SJCRH30 (cell line): ENCODE measurements around the gene DCDC2. TPM values are rescaled to one million over a fixed set of nuclear protein-coding genes. Genes with fewer than 3 reads are reported as not detected.
A peak's percentile ranks its signal among the peaks of the same experiment; 100 is the strongest.
"Not testable (repeated sequence)": the region's sequence is repeated elsewhere in the genome, so short reads cannot be mapped to it uniquely, and the experiment has no call there.

ENCODE experiments used
- DNase-seq, 2 experiments: peaks; one replicate each; pipeline ENCODE4 v3.0.0-alpha.2; 2015 to 2020
- H3K27ac ChIP-seq: fragments of 250-450 bp; sonication (Bioruptor Pico); 2 replicates; pipeline ENCODE4 v1.5.1; 2020; ENCODE audit warnings: mild to moderate bottlenecking, moderate library complexity
- H3K27me3 ChIP-seq: fragments of 250-450 bp; sonication (Bioruptor Pico); 2 replicates; pipeline ENCODE4 v1.5.1; 2020; ENCODE audit warnings: mild to moderate bottlenecking, moderate library complexity
- H3K36me3 ChIP-seq: fragments of 250-450 bp; sonication (Bioruptor Pico); 2 replicates; pipeline ENCODE4 v1.5.1; 2020; ENCODE audit warnings: mild to moderate bottlenecking, moderate library complexity
- H3K4me1 ChIP-seq: fragments of 250-450 bp; sonication (Bioruptor Pico); 2 replicates; pipeline ENCODE4 v1.5.1; 2020; ENCODE audit warnings: mild to moderate bottlenecking, moderate library complexity
- H3K4me3 ChIP-seq: fragments of 250-450 bp; sonication (Bioruptor Pico); 2 replicates; pipeline ENCODE4 v1.5.1; 2020; ENCODE audit warnings: mild to moderate bottlenecking, moderate library complexity
- H3K9me3 ChIP-seq: fragments of 250-450 bp; sonication (Bioruptor Pico); replicated peaks from 2 replicates; pipeline ENCODE4 v1.5.1; 2020; ENCODE audit warnings: mild to moderate bottlenecking, moderate library complexity
- total RNA-seq: library from RNA; depleted of rRNA; stranded (reverse); fragments of >200 nt; shearing (Covaris generic); gene quantifications from 2 replicates; pipeline ENCODE4 v1.2.3, GENCODE V29; 2014; rRNA removed

The DCDC2 gene
- total RNA-seq, result 0.02 and 0.05 TPM in 2 replicates

GRCh38 chr6:24357336-24358218, at the start of gene DCDC2:
TSS of gene DCDC2 (minus strand) at chr6:24358059. CDS start at chr6:24357750, 309 bp downstream.
- Histone ChIP-seq H3K9me3 (no peaks in the 10 kb centered on the region), H3K36me3 (no peaks in the 10 kb centered on the region), H3K4me1 (no peaks in the 10 kb centered on the region), H3K27me3 (no peaks in the 10 kb centered on the region), H3K4me3 (no peak within 1 kb of the TSS), H3K27ac (no peak within 1 kb of the TSS)
- DNase-seq, result no peak

GRCh38 chr6:24405262-24405661, 47.4 kb upstream of the DCDC2 start:
- no peaks in the 10 kb centered on the region for H3K4me1 ChIP-seq
- H3K9me3 ChIP-seq, result no peaks in the 10 kb centered on the region
- H3K27ac ChIP-seq, result no peak overlapping the region
- no peaks in the 10 kb centered on the region; the same call in 1 of the 2 replicates for H3K36me3 ChIP-seq
- H3K27me3 ChIP-seq, result no peaks in the 10 kb centered on the region
- no peak for DNase-seq
- H3K4me3 ChIP-seq, result no peak overlapping the region

- no peaks in the 10 kb centered on the region; the same call in 1 of the 2 replicates for H3K36me3 ChIP-seq
- no peaks in the 10 kb centered on the region for H3K4me1 ChIP-seq
- H3K27me3 ChIP-seq, result no peaks in the 10 kb centered on the region
- peak overlapping the region; percentile 80 for H3K4me3 ChIP-seq
- no peak overlapping the region; the same call in 1 of the 2 replicates for H3K27ac ChIP-seq
- no peak for DNase-seq
- no peaks in the 10 kb centered on the region for H3K9me3 ChIP-seq
Observed at GRCh38 chr6:24403501-24403824, 45.6 kb upstream of the DCDC2 start.

GRCh38 chr6:24402697-24403500, 45.0 kb upstream of the DCDC2 start, which contains the start of gene MRS2:
TSS of gene MRS2 (plus strand) at chr6:24402936. CDS start at chr6:24403047, 111 bp downstream.
- H3K27me3 ChIP-seq, result no peaks in the 10 kb centered on the region
- DNase-seq, result peak; percentile 52 to 58
- peak within 1 kb of the TSS; percentile 80 for H3K4me3 ChIP-seq
- H3K4me1 ChIP-seq, result no peaks in the 10 kb centered on the region
- H3K27ac ChIP-seq, result peak within 1 kb of the TSS; percentile 26; the same call in 1 of the 2 replicates
- H3K36me3 ChIP-seq, result no peaks in the 10 kb centered on the region; the same call in 1 of the 2 replicates
- no peaks in the 10 kb centered on the region for H3K9me3 ChIP-seq

GRCh38 chr6:24401458-24401857, 43.6 kb upstream of the DCDC2 start:
- Histone ChIP-seq H3K4me3 (no peak overlapping the region), H3K27me3 (no peaks in the 10 kb centered on the region), H3K9me3 (no peaks in the 10 kb centered on the region), H3K36me3 (no peaks in the 10 kb centered on the region; the same call in 1 of the 2 replicates), H3K27ac (no peak overlapping the region), H3K4me1 (no peaks in the 10 kb centered on the region)
- no peak for DNase-seq

- H3K36me3 ChIP-seq, H3K9me3 ChIP-seq, H3K4me3 ChIP-seq, H3K27me3 ChIP-seq, H3K27ac ChIP-seq, DNase-seq, H3K4me1 ChIP-seq: not testable (repeated sequence)
Observed at GRCh38 chr6:24400045-24401039, 42.5 kb upstream of the DCDC2 start.

- H3K27me3 ChIP-seq, result no peaks in the 10 kb centered on the region
- DNase-seq, result no peak
- no peak overlapping the region for H3K27ac ChIP-seq
- no peak overlapping the region for H3K4me3 ChIP-seq
- no peaks in the 10 kb centered on the region for H3K36me3 ChIP-seq
- H3K4me1 ChIP-seq, result no peaks in the 10 kb centered on the region
- no peaks in the 10 kb centered on the region for H3K9me3 ChIP-seq
Observed at GRCh38 chr6:24397631-24398030, 39.8 kb upstream of the DCDC2 start.

GRCh38 chr6:24396824-24397223, 39.0 kb upstream of the DCDC2 start:
- no peaks in the 10 kb centered on the region for H3K36me3 ChIP-seq
- no peaks in the 10 kb centered on the region for H3K27me3 ChIP-seq
- no peak for DNase-seq
- H3K27ac ChIP-seq, result no peak overlapping the region
- H3K4me3 ChIP-seq, result no peak overlapping the region
- no peaks in the 10 kb centered on the region for H3K4me1 ChIP-seq
- no peaks in the 10 kb centered on the region for H3K9me3 ChIP-seq

GRCh38 chr6:24394780-24395437, 37.0 kb upstream of the DCDC2 start:
- no peak overlapping the region for H3K4me3 ChIP-seq
- H3K27ac ChIP-seq, result no peak overlapping the region
- no peak for DNase-seq
- H3K9me3 ChIP-seq, result no peaks in the 10 kb centered on the region
- H3K27me3 ChIP-seq, result no peaks in the 10 kb centered on the region
- H3K4me1 ChIP-seq, result no peaks in the 10 kb centered on the region
- no peaks in the 10 kb centered on the region for H3K36me3 ChIP-seq

GRCh38 chr6:24394061-24394779, 36.4 kb upstream of the DCDC2 start:
- no peaks in the 10 kb centered on the region for H3K4me1 ChIP-seq
- H3K27ac ChIP-seq, result no peak overlapping the region
- no peaks in the 10 kb centered on the region for H3K27me3 ChIP-seq
- H3K4me3 ChIP-seq, result no peak overlapping the region
- no peak for DNase-seq
- H3K36me3 ChIP-seq, result no peaks in the 10 kb centered on the region
- H3K9me3 ChIP-seq, result no peaks in the 10 kb centered on the region

- no peak for DNase-seq
- Histone ChIP-seq H3K4me3 (no peak overlapping the region), H3K27me3 (no peaks in the 10 kb centered on the region), H3K27ac (no peak overlapping the region), H3K4me1 (no peaks in the 10 kb centered on the region), H3K36me3 (no peaks in the 10 kb centered on the region), H3K9me3 (no peaks in the 10 kb centered on the region)
Observed at GRCh38 chr6:24391756-24392405, 34.0 kb upstream of the DCDC2 start.

- Histone ChIP-seq H3K9me3 (no peaks in the 10 kb centered on the region), H3K4me1 (no peaks in the 10 kb centered on the region), H3K4me3 (no peak overlapping the region), H3K27me3 (no peaks in the 10 kb centered on the region), H3K27ac (no peak overlapping the region), H3K36me3 (no peaks in the 10 kb centered on the region)
- DNase-seq, result no peak
Observed at GRCh38 chr6:24391208-24391607, 33.3 kb upstream of the DCDC2 start.

- DNase-seq, result no peak
- Histone ChIP-seq H3K36me3 (no peaks in the 10 kb centered on the region), H3K27me3 (no peaks in the 10 kb centered on the region), H3K4me1 (no peaks in the 10 kb centered on the region), H3K4me3 (no peak overlapping the region), H3K27ac (no peak overlapping the region), H3K9me3 (no peaks in the 10 kb centered on the region)
Observed at GRCh38 chr6:24387818-24388217, 30.0 kb upstream of the DCDC2 start.
